ENCODE measurements around the gene PTK6. TPM values are rescaled to one million over a fixed set of nuclear protein-coding genes. Genes with fewer than 3 reads are reported as not detected.
A peak's percentile ranks its signal among the peaks of the same experiment; 100 is the strongest.

PTK6 gene
- total and polyA plus RNA-seq, 2 of the 13 experiments (the other 11 are each of a cell fraction or from before 2014, with no cell fraction given), result 0.08 TPM; not detected in 1

DNA sequence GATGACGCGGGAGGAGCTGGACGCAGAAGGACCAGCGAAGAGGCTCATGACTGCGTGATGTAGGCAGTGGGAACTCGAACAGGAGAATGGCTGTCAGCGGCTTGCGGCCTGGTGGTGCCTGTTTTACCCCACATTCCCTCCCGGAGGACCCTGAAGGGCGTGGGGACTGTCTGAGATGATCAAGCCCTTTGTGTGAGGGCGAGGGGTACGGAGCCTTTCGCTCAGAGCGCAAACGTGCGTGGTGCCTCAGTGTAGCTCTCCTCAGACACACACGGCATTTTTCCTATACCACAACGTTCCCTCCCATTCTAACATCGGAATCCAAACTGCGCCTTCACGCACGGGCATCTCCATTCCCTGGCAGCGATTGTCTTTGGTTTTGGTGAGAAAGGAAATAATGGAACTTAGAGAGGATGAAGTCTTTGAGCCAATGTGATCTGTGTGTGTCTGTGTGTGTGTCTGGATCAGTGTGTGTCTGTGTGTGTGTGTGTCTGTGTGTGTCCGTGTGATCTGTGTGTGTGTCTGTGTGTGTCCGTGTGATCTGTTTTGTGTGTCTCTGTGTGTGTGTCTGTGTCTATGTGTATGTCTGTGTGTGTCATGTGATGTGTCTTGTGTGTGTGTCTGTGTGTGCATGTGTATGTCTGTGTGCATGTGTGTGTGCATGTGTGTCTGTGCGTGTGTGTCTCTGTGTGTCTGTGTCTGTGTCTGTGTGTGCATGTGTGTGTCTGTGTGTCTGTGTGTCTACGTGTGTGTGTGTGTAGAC is 5.3 kb downstream of the PTK6 start:
- POLR2A ChIA-PET, result no interaction called here
- H3K27me3 ChIP-seq (ENCODE audit: control insufficient read depth in 1 of 2, insufficient read depth in 2 of 2, low read length in 2 of 2), result peaks cover 36 to 72% of the 10 kb centered on the region in 2 experiments
- in situ Hi-C loops (cut with HindIII; ENCODE audit: extremely low pct_ligation_motif_present, low pct_unique_long_range_greater_than_20kb), result no loop called here
- TF ChIP-seq RARG (CRISPR knock-in tag; IDR thresholded peaks at IDR 0.05; ENCODE audit: low read depth), result no peak
- TF ChIP-seq FOXA1 (IDR thresholded peaks at IDR 0.05), result peak; percentile 47; the same call in 1 of the 2 replicates
- TF ChIP-seq FOXA1 (CRISPR knock-in tag; IDR thresholded peaks at IDR 0.05), result no peak
- no peak for TF ChIP-seq SKI (IDR thresholded peaks at IDR 0.05; ENCODE audit: partially characterized antibody)
- TF ChIP-seq RAD51 (IDR thresholded peaks at IDR 0.05; ENCODE audit: borderline replicate concordance), result peak; percentile 34; the same call in 1 of the 2 replicates
- TF ChIP-seq LCORL (IDR thresholded peaks at IDR 0.05), result peak; percentile 13; the same call in 1 of the 2 replicates
- TF ChIP-seq LCORL (CRISPR knock-in tag; IDR thresholded peaks at IDR 0.05), result no peak
- TF ChIP-seq SALL1 (CRISPR knock-in tag; IDR thresholded peaks at IDR 0.05), result 0 out of 2 replicates have a peak, but pooled peaks have one; percentile 11
- TF ChIP-seq SUZ12 (IDR thresholded peaks at IDR 0.05; ENCODE audit: low read depth, low read length), result no peak
- no peak for TF ChIP-seq SMYD3 (CRISPR knock-in tag; IDR thresholded peaks at IDR 0.05)
- no peak for TF ChIP-seq HMG20B (CRISPR knock-in tag; conservative IDR thresholded peaks at IDR 0.05)
- TF ChIP-seq, protein P1, sequence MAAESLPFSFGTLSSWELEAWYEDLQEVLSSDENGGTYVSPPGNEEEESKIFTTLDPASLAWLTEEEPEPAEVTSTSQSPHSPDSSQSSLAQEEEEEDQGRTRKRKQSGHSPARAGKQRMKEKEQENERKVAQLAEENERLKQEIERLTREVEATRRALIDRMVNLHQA (CRISPR knock-in tag; IDR thresholded peaks at IDR 0.05), result no peak
- no peak for TF ChIP-seq ZNF264 (CRISPR knock-in tag; IDR thresholded peaks at IDR 0.05)
- TF ChIP-seq ZSCAN22 (CRISPR knock-in tag; IDR thresholded peaks at IDR 0.05), result no peak
- TF ChIP-seq MNT (IDR thresholded peaks at IDR 0.05), result peak; percentile 83
- TF ChIP-seq, protein P2, sequence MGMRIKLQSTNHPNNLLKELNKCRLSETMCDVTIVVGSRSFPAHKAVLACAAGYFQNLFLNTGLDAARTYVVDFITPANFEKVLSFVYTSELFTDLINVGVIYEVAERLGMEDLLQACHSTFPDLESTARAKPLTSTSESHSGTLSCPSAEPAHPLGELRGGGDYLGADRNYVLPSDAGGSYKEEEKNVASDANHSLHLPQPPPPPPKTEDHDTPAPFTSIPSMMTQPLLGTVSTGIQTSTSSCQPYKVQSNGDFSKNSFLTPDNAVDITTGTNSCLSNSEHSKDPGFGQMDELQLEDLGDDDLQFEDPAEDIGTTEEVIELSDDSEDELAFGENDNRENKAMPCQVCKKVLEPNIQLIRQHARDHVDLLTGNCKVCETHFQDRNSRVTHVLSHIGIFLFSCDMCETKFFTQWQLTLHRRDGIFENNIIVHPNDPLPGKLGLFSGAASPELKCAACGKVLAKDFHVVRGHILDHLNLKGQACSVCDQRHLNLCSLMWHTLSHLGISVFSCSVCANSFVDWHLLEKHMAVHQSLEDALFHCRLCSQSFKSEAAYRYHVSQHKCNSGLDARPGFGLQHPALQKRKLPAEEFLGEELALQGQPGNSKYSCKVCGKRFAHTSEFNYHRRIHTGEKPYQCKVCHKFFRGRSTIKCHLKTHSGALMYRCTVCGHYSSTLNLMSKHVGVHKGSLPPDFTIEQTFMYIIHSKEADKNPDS (CRISPR knock-in tag; IDR thresholded peaks at IDR 0.05), result no peak
- TF ChIP-seq, protein P3, sequence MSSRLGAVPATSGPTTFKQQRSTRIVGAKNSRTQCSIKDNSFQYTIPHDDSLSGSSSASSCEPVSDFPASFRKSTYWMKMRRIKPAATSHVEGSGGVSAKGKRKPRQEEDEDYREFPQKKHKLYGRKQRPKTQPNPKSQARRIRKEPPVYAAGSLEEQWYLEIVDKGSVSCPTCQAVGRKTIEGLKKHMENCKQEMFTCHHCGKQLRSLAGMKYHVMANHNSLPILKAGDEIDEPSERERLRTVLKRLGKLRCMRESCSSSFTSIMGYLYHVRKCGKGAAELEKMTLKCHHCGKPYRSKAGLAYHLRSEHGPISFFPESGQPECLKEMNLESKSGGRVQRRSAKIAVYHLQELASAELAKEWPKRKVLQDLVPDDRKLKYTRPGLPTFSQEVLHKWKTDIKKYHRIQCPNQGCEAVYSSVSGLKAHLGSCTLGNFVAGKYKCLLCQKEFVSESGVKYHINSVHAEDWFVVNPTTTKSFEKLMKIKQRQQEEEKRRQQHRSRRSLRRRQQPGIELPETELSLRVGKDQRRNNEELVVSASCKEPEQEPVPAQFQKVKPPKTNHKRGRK (CRISPR knock-in tag; IDR thresholded peaks at IDR 0.05), result no peak
- TF ChIP-seq, protein P4, sequence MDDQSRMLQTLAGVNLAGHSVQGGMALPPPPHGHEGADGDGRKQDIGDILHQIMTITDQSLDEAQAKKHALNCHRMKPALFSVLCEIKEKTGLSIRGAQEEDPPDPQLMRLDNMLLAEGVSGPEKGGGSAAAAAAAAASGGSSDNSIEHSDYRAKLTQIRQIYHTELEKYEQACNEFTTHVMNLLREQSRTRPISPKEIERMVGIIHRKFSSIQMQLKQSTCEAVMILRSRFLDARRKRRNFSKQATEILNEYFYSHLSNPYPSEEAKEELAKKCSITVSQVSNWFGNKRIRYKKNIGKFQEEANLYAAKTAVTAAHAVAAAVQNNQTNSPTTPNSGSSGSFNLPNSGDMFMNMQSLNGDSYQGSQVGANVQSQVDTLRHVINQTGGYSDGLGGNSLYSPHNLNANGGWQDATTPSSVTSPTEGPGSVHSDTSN (CRISPR knock-in tag; IDR thresholded peaks at IDR 0.05; ENCODE audit: borderline replicate concordance), result no peak

More for the DNA sequence above, 5.3 kb downstream of the PTK6 start:
- Histone ChIP-seq H4K20me1 (ENCODE audit: insufficient read depth, low read length) (peaks cover 4% of the 10 kb centered on the region; the same call in 1 of the 2 replicates), H3K79me2 (ENCODE audit: insufficient read depth, low read length) (no peaks in the 10 kb centered on the region), H3K27ac (ENCODE audit: extremely low read length, insufficient read depth, low read length) (no peak overlapping the region), H3K4me2 (ENCODE audit: low read depth, low read length) (no peak overlapping the region), H3K4me3 (replicated peaks in 1 of 3; ENCODE audit: insufficient read depth in 1 of 3, low read depth in 2 of 3, low read length in 3 of 3) (no peak overlapping the region), H3K4me1 (ENCODE audit: insufficient read depth, low read length) (peaks cover 26% of the 10 kb centered on the region), H3K9ac (ENCODE audit: insufficient read depth, low read depth, low read length) (no peak overlapping the region), H2AFZ (ENCODE audit: low read length) (no peak overlapping the region), H3K9me3 (ENCODE audit: low read length) (no peaks in the 10 kb centered on the region), H3K36me3 (replicated peaks in 1 of 2; ENCODE audit: control insufficient read depth in 1 of 2, insufficient read depth in 2 of 2, low read length in 2 of 2) (no peaks in the 10 kb centered on the region)
- no TSS peak for BruUV-seq (replicated peaks)
- DNase-seq (ENCODE audit: low spot score), result no peak
- ATAC-seq, result no peak
- intact Hi-C loops (cut with micrococcal nuclease; ENCODE audit: unreplicated experiment), result loop anchor here (10.0 kb wide), 1 partner anchor 123 kb away; the partner anchor contains the start of genes RTEL1 and STMN3
- CTCF ChIA-PET (ENCODE audit: low intra/inter-chr PET ratio, low total read pairs), result no interaction called here
- WGBS (ENCODE audit: low lambda C conversion rate), result 73% methylated on average over 27 of the region's 27 CpGs
- FAIRE-seq, result peak; percentile 91

Measured in HepG2 (cell line).